T-cell (primary cell): ENCODE data around the gene DAZL. TPM values are rescaled to one million over a fixed set of nuclear protein-coding genes. Genes with fewer than 3 reads are reported as not detected.

Experiments used
- ATAC-seq, 4 experiments: fragments of 200-7000 bp in 3 of 4; fragments of 150-1000 bp in 1 of 4; cut with Tn5 transposase; replicated peaks in 1 of 4; 1 replicate in 3 of 4; 2 replicates in 1 of 4; pipeline ENCODE4 v1.10.0; 2021; ENCODE audit warnings: moderate library complexity in 3 of 4, mild to moderate bottlenecking in 2 of 4, moderate number of reproducible peaks in 1 of 4
- CTCF ChIA-PET, 2 donors: fragments of 300-600 bp; sonication (Branson Sonifier 250); formaldehyde crosslinking; loops; one replicate each; lab custom pipeline; 2022; ENCODE audit warnings: antibody characterized with exemption in 2 of 2; lab: Charles Lee
- POLR2A ChIA-PET, 2 donors: fragments of 300-600 bp; sonication (Branson Sonifier 250); formaldehyde crosslinking; loops; one replicate each; lab custom pipeline; 2022; ENCODE audit warnings: antibody characterized with exemption in 2 of 2; lab: Charles Lee
- DNase-seq, 35 experiments: peaks; one replicate each; pipeline versions ENCODE4 v3.0.0 to v3.0.0-alpha.2; 2013 to 2023
- H3K27ac ChIP-seq: one replicate; pipeline ENCODE4 v1.5.1; 2013; ENCODE audit warnings: low read length
- H3K27me3 ChIP-seq, 2 experiments: replicated peaks in 1 of 2; 1 replicate in 1 of 2; 2 replicates in 1 of 2; pipeline versions ENCODE4 v1.6.1 to v1.7.0; 2013; ENCODE audit warnings: low read length in 1 of 2, mixed read lengths in 1 of 2; ENCODE audit not compliant: control insufficient read depth in 2 of 2, insufficient read depth in 2 of 2; ENCODE audit errors: extremely low read depth in 1 of 2
- H3K36me3 ChIP-seq, 2 donors: 1 replicate in 1 of 2; 2 replicates in 1 of 2; pipeline versions ENCODE4 v1.6.1 to v1.7.0; 2013; ENCODE audit warnings: low read length in 1 of 2; ENCODE audit not compliant: control insufficient read depth in 2 of 2, insufficient read depth in 1 of 2; ENCODE audit errors: extremely low read depth in 1 of 2
- H3K4me1 ChIP-seq, 2 experiments: 1 replicate in 1 of 2; 2 replicates in 1 of 2; pipeline versions ENCODE4 v1.6.1 to v1.7.0; 2013; ENCODE audit warnings: low read length in 2 of 2, mixed read lengths in 1 of 2; ENCODE audit not compliant: insufficient read depth in 2 of 2, control insufficient read depth in 1 of 2; ENCODE audit errors: extremely low read depth in 1 of 2
- H3K4me3 ChIP-seq, 2 donors: 1 replicate in 1 of 2; 2 replicates in 1 of 2; pipeline versions ENCODE4 v1.5.1 to v1.7.0; 2013; ENCODE audit warnings: mild to moderate bottlenecking in 2 of 2, low read length in 1 of 2, moderate library complexity in 1 of 2; ENCODE audit not compliant: control insufficient read depth in 1 of 2; ENCODE audit errors: extremely low read depth in 1 of 2
- H3K9me3 ChIP-seq: 2 replicates; pipeline ENCODE4 v1.7.0; 2013
- H3K27ac Mint-ChIP-seq, 2 donors: one replicate each; pipeline ENCODE4 v1.8.0; 2020 to 2021; ENCODE audit warnings: mild to moderate bottlenecking in 2 of 2, mixed read lengths in 2 of 2
- H3K27me3 Mint-ChIP-seq, 2 donors: one replicate each; pipeline ENCODE4 v1.8.0; 2021 to 2022; ENCODE audit warnings: mixed read lengths in 2 of 2
- H3K36me3 Mint-ChIP-seq: one replicate; pipeline ENCODE4 v1.8.0; 2021; ENCODE audit warnings: mixed read lengths
- H3K4me1 Mint-ChIP-seq, 3 donors: one replicate each; pipeline ENCODE4 v1.8.0; 2020 to 2022; ENCODE audit warnings: mixed read lengths in 3 of 3, mild to moderate bottlenecking in 1 of 3
- H3K4me3 Mint-ChIP-seq, 3 donors: one replicate each; pipeline ENCODE4 v1.8.0; 2020 to 2022; ENCODE audit warnings: mild to moderate bottlenecking in 3 of 3, mixed read lengths in 3 of 3, moderate library complexity in 3 of 3
- H3K9me3 Mint-ChIP-seq, 3 donors: one replicate each; pipeline ENCODE4 v1.8.0; 2020 to 2022; ENCODE audit warnings: mixed read lengths in 3 of 3
- WGBS: methylation state at CpG from one replicate; pipeline ENCODE4 v1.1.5; 2013; ENCODE audit warnings: missing lambda C conversion rate; ENCODE audit not compliant: insufficient coverage; 5-methylcytosine and 5-hydroxymethylcytosine counted together
- total RNA-seq, 35 experiments: library from RNA in 6 of 35; stranded (reverse) in 6 of 35; fragments of 120-200 nt in 1 of 35; gene quantifications; one replicate each; pipeline versions ENCODE4 v1.2.1 to v1.2.4 and lab custom pipeline; 2013 to 2026

Gene DAZL
- total RNA-seq, 5 donors from 2014 or later (not counting 1 experiment from before 2014, with no cell fraction given), result not detected

GRCh38 chr3:16543242-16543864 is 61.9 kb downstream of the DAZL start:
- CTCF ChIA-PET, result no interaction called here
- Mint-ChIP-seq H3K4me1 (no peaks in the 10 kb centered on the region), H3K9me3 (no peaks in the 10 kb centered on the region), H3K4me3 (no peak overlapping the region), H3K27me3 (peaks cover 0 to 5% of the 10 kb centered on the region in 2 donors), H3K27ac (no peak overlapping the region), H3K36me3 (no peaks in the 10 kb centered on the region)
- Histone ChIP-seq H3K27me3 (peaks cover 0 to 3% of the 10 kb centered on the region in 2 experiments), H3K9me3 (no peaks in the 10 kb centered on the region), H3K4me3 (no peak overlapping the region), H3K4me1 (peaks cover 2 to 6% of the 10 kb centered on the region in 2 experiments), H3K27ac (no peak overlapping the region), H3K36me3 (no peaks in the 10 kb centered on the region)
- ATAC-seq, result no peak
- POLR2A ChIA-PET, result no interaction called here
- DNase-seq, result no peak
- WGBS, result 67% methylated on average over 4 of the region's 6 CpGs

GRCh38 chr3:16538507-16538906 is 66.7 kb downstream of the DAZL start:
- no peak overlapping the region for H3K4me3 ChIP-seq
- ChIA-PET CTCF (interaction anchor here (0.6 to 1.0 kb wide), 2 partner anchors 273 to 738 kb away, joined by 3 read pairs; no protein-coding TSS in a partner anchor), POLR2A (no interaction called here)
- H3K4me1 Mint-ChIP-seq, result no peaks in the 10 kb centered on the region
- ATAC-seq (no peak), DNase-seq (no peak)
- no peaks in the 10 kb centered on the region for H3K9me3 Mint-ChIP-seq
- no CpG with 5 or more reads among the region's 4 CpGs for WGBS
- H3K36me3 Mint-ChIP-seq, result no peaks in the 10 kb centered on the region
- no peaks in the 10 kb centered on the region for H3K9me3 ChIP-seq
- H3K27me3 Mint-ChIP-seq, result peaks cover 3 to 18% of the 10 kb centered on the region in 2 donors
- H3K36me3 ChIP-seq, result no peaks in the 10 kb centered on the region
- H3K27ac ChIP-seq, result no peak overlapping the region
- no peak overlapping the region for H3K27ac Mint-ChIP-seq
- peaks cover 0 to 13% of the 10 kb centered on the region in 2 experiments for H3K27me3 ChIP-seq
- no peak overlapping the region for H3K4me3 Mint-ChIP-seq
- no peaks in the 10 kb centered on the region for H3K4me1 ChIP-seq

- Histone ChIP-seq H3K27me3 (peaks cover 0 to 13% of the 10 kb centered on the region in 2 experiments), H3K36me3 (no peaks in the 10 kb centered on the region), H3K27ac (no peak overlapping the region), H3K4me1 (no peaks in the 10 kb centered on the region), H3K4me3 (no peak overlapping the region), H3K9me3 (no peaks in the 10 kb centered on the region)
- H3K36me3 Mint-ChIP-seq, result no peaks in the 10 kb centered on the region
- ChIA-PET CTCF (interaction anchor here (0.6 to 1.3 kb wide), 3 partner anchors 9 to 255 kb away, joined by 3 to 6 read pairs (median 4); no protein-coding TSS in a partner anchor), POLR2A (no interaction called here)
- 95% methylated on average over 3 of the region's 3 CpGs for WGBS
- H3K27ac Mint-ChIP-seq, result no peak overlapping the region
- peaks cover 3 to 18% of the 10 kb centered on the region in 2 donors for H3K27me3 Mint-ChIP-seq
- ATAC-seq (no peak), DNase-seq (no peak)
- no peaks in the 10 kb centered on the region for H3K9me3 Mint-ChIP-seq
- H3K4me1 Mint-ChIP-seq, result no peaks in the 10 kb centered on the region
- H3K4me3 Mint-ChIP-seq, result no peak overlapping the region
Measured at GRCh38 chr3:16536996-16537395, 68.2 kb downstream of the DAZL start.

Other genes starting within 250 kb of the DAZL start
- gene RFTN1, start 91.7 kb downstream of the DAZL start, total RNA-seq, result 10 to 100 TPM; 55.5 to 73.4 (median 70.7) TPM